ENCODE data around the gene SMOC2. TPM values are rescaled to one million over a fixed set of nuclear protein-coding genes. Genes with fewer than 3 reads are reported as not detected.

Gene SMOC2
- total RNA-seq, 1 experiment from 2014 or later, result 2.1 TPM

- Histone ChIP-seq H4K91ac (ENCODE audit: insufficient read length, low read depth, low read length) (no peak overlapping the region), H3K9ac (ENCODE audit: extremely low read depth, insufficient read length, low read length) (no peak overlapping the region), H3K4me1 (ENCODE audit: insufficient read depth, low read length) (no peaks in the 10 kb centered on the region), H3K18ac (ENCODE audit: insufficient read length, low read depth, low read length) (no peak overlapping the region), H3K4me2 (ENCODE audit: insufficient read depth, insufficient read length, low read length) (no peak overlapping the region), H4K8ac (replicated peaks; ENCODE audit: insufficient read length, low read depth, low read length) (no peak overlapping the region), H4K5ac (ENCODE audit: insufficient read length, low read depth, low read length) (no peak overlapping the region), H3K4ac (ENCODE audit: low read depth, low read length) (no peak overlapping the region), H3K27me3 (ENCODE audit: insufficient read depth, low read length) (no peaks in the 10 kb centered on the region), H3T11ph (ENCODE audit: low read length) (no peak overlapping the region), H2AK5ac (ENCODE audit: insufficient read length, low read length) (no peak overlapping the region), H3K79me2 (ENCODE audit: insufficient read depth, low read length) (no peaks in the 10 kb centered on the region), H2BK5ac (ENCODE audit: insufficient read length, low read length) (no peak overlapping the region), H2BK120ac (ENCODE audit: low read depth, low read length, poor library complexity, severe bottlenecking) (no peak overlapping the region), H2AFZ (ENCODE audit: low read length) (no peak overlapping the region), H3K14ac (ENCODE audit: insufficient read depth, low read length) (no peak overlapping the region), H4K20me1 (ENCODE audit: control insufficient read depth, insufficient read depth, insufficient read length) (no peaks in the 10 kb centered on the region), H2BK20ac (ENCODE audit: low read depth, low read length, poor library complexity, severe bottlenecking) (no peak overlapping the region), H3K9me3 (ENCODE audit: control insufficient read depth, low read depth, low read length) (no peaks in the 10 kb centered on the region), H2BK15ac (ENCODE audit: low read depth, low read length) (no peak overlapping the region), H3K79me1 (ENCODE audit: insufficient read depth, low read depth, low read length, poor library complexity, severe bottlenecking) (no peaks in the 10 kb centered on the region), H3K23ac (ENCODE audit: insufficient read length, low read depth, low read length) (no peak overlapping the region), H3K56ac (ENCODE audit: insufficient read length, low read depth, low read length) (no peak overlapping the region), H2BK12ac (ENCODE audit: insufficient read length, low read depth, low read length) (no peak overlapping the region), H3K23me2 (ENCODE audit: insufficient read length, low read depth, low read length, poor library complexity, severe bottlenecking) (no peaks in the 10 kb centered on the region), H3K27ac (ENCODE audit: insufficient read length, low read depth, low read length) (no peak overlapping the region)
- H3K9me3 Mint-ChIP-seq, result no peaks in the 10 kb centered on the region; a peak in 1 of 5 replicates
- no peak overlapping the region for H3K4me3 Mint-ChIP-seq
- WGBS (ENCODE audit: extremely low coverage, insufficient read length, low lambda C conversion rate), result no CpG with 5 or more reads among the region's 5 CpGs
- peaks cover 0 to 2% (median 0%) of the 10 kb centered on the region in 3 experiments; a peak in 1 of 7 replicates for H3K36me3 Mint-ChIP-seq (ENCODE audit: insufficient read depth in 1 of 3, low read depth in 3 of 3)
- no peak for TF ChIP-seq CTCF (conservative IDR thresholded peaks at IDR 0.05)
- H3K4me1 Mint-ChIP-seq, result peaks cover 14 to 23% of the 10 kb centered on the region in 2 experiments
- DNase-seq, result no peak
- peaks cover 6% of the 10 kb centered on the region for H3K27me3 Mint-ChIP-seq (ENCODE audit: low read depth)
- no peak overlapping the region for H3K27ac Mint-ChIP-seq
Observed at GRCh38 chr6:168469926-168470325, 28.9 kb downstream of the SMOC2 start.
